T-helper 17 cell (primary cell): ENCODE measurements around the gene MOB4. TPM values are rescaled to one million over a fixed set of nuclear protein-coding genes. Genes with fewer than 3 reads are reported as not detected.
A peak's percentile ranks its signal among the peaks of the same experiment; 100 is the strongest.
"Not testable (repeated sequence)": the region's sequence is repeated elsewhere in the genome, so short reads cannot be mapped to it uniquely, and the experiment has no call there.

Experiments
- ATAC-seq: fragments of 150-1000 bp; cut with Tn5 transposase; 2 replicates; pipeline ENCODE4 v1.10.0; 2021; ENCODE audit warnings: mild to moderate bottlenecking, moderate library complexity
- DNase-seq, 3 donors: peaks; one replicate each; pipeline versions ENCODE4 v3.0.0 to v3.0.0-alpha.2; 2020 to 2021
- H3K9me3 ChIP-seq: one replicate; pipeline ENCODE4 v1.7.0; 2013; ENCODE audit warnings: low read length, mild to moderate bottlenecking; ENCODE audit not compliant: control insufficient read depth, poor library complexity, severe bottlenecking
- H3K27ac Mint-ChIP-seq: one replicate; pipeline ENCODE4 v1.8.0; 2022; ENCODE audit warnings: mild to moderate bottlenecking, moderate library complexity, mixed read lengths
- H3K27me3 Mint-ChIP-seq: one replicate; pipeline ENCODE4 v1.8.0; 2022; ENCODE audit warnings: mixed read lengths
- H3K36me3 Mint-ChIP-seq: one replicate; pipeline ENCODE4 v1.8.0; 2022; ENCODE audit warnings: low read depth, mixed read lengths
- H3K4me1 Mint-ChIP-seq: one replicate; pipeline ENCODE4 v1.8.0; 2022; ENCODE audit warnings: mild to moderate bottlenecking, mixed read lengths
- H3K4me3 Mint-ChIP-seq: one replicate; pipeline ENCODE4 v1.8.0; 2022; ENCODE audit warnings: mild to moderate bottlenecking, moderate library complexity, mixed read lengths
- total RNA-seq, 4 donors: library from RNA in 2 of 4; stranded (reverse) in 2 of 4; gene quantifications; one replicate each; pipeline ENCODE4 v1.2.3 and lab custom pipeline; 2022 to 2026

Gene MOB4
- total RNA-seq, 2 donors from 2014 or later, result 16.3 to 28.9 TPM

GRCh38 chr2:197539734-197540133, 23.9 kb downstream of the MOB4 start:
- no peaks in the 10 kb centered on the region for H3K27me3 Mint-ChIP-seq
- no peak overlapping the region for H3K27ac Mint-ChIP-seq
- H3K4me1 Mint-ChIP-seq, result peaks cover 14% of the 10 kb centered on the region
- DNase-seq, result no peak
- ATAC-seq, result no peak
- H3K9me3 ChIP-seq, result no peaks in the 10 kb centered on the region
- H3K36me3 Mint-ChIP-seq, result peaks cover 2% of the 10 kb centered on the region
- no peak overlapping the region for H3K4me3 Mint-ChIP-seq

- ATAC-seq (no peak), DNase-seq (no peak)
- Mint-ChIP-seq H3K27me3 (no peaks in the 10 kb centered on the region), H3K36me3 (no peaks in the 10 kb centered on the region), H3K4me1 (peaks cover 9% of the 10 kb centered on the region), H3K27ac (no peak overlapping the region), H3K4me3 (no peak overlapping the region)
- no peaks in the 10 kb centered on the region for H3K9me3 ChIP-seq
Measured at GRCh38 chr2:197543206-197543605, 27.3 kb downstream of the MOB4 start.

- Mint-ChIP-seq H3K36me3 (peaks cover 2% of the 10 kb centered on the region), H3K4me1 (peaks cover 2% of the 10 kb centered on the region), H3K27me3 (no peaks in the 10 kb centered on the region), H3K27ac (peak overlapping the region; percentile 47), H3K4me3 (no peak overlapping the region)
- no peaks in the 10 kb centered on the region for H3K9me3 ChIP-seq
- no peak for ATAC-seq
- no peak for DNase-seq
Measured at GRCh38 chr2:197547163-197547900, 31.5 kb downstream of the MOB4 start.

- no peak for ATAC-seq
- no peaks in the 10 kb centered on the region for H3K9me3 ChIP-seq
- Mint-ChIP-seq H3K36me3 (peaks cover 2% of the 10 kb centered on the region), H3K4me3 (no peak overlapping the region), H3K27me3 (no peaks in the 10 kb centered on the region), H3K27ac (peak overlapping the region; percentile 32), H3K4me1 (peaks cover 2% of the 10 kb centered on the region)
- DNase-seq, result no peak
Measured at GRCh38 chr2:197548582-197548981, 32.7 kb downstream of the MOB4 start.

GRCh38 chr2:197551260-197551659, 35.4 kb downstream of the MOB4 start:
- H3K27me3 Mint-ChIP-seq, H3K9me3 ChIP-seq, DNase-seq, H3K36me3 Mint-ChIP-seq, H3K27ac Mint-ChIP-seq, H3K4me1 Mint-ChIP-seq, ATAC-seq, H3K4me3 Mint-ChIP-seq: not testable (repeated sequence)

- no peaks in the 10 kb centered on the region for H3K9me3 ChIP-seq
- ATAC-seq, result no peak
- Mint-ChIP-seq H3K36me3 (no peaks in the 10 kb centered on the region), H3K4me1 (no peaks in the 10 kb centered on the region), H3K27ac (peak overlapping the region; percentile 59), H3K27me3 (no peaks in the 10 kb centered on the region), H3K4me3 (no peak overlapping the region)
- no peak for DNase-seq
Measured at GRCh38 chr2:197555467-197555866, 39.6 kb downstream of the MOB4 start.

GRCh38 chr2:197556456-197556855, 40.6 kb downstream of the MOB4 start:
- no peak for DNase-seq
- no peak for ATAC-seq
- Mint-ChIP-seq H3K36me3 (peaks cover 2% of the 10 kb centered on the region), H3K4me1 (no peaks in the 10 kb centered on the region), H3K27ac (peak overlapping the region; percentile 59), H3K27me3 (no peaks in the 10 kb centered on the region), H3K4me3 (no peak overlapping the region)
- H3K9me3 ChIP-seq, result no peaks in the 10 kb centered on the region

GRCh38 chr2:197558393-197558792, 42.5 kb downstream of the MOB4 start:
- Mint-ChIP-seq H3K27ac (no peak overlapping the region), H3K27me3 (no peaks in the 10 kb centered on the region), H3K36me3 (peaks cover 2% of the 10 kb centered on the region), H3K4me3 (no peak overlapping the region), H3K4me1 (no peaks in the 10 kb centered on the region)
- H3K9me3 ChIP-seq, result no peaks in the 10 kb centered on the region
- no peak for ATAC-seq
- DNase-seq, result no peak

GRCh38 chr2:197559681-197560080, 43.8 kb downstream of the MOB4 start:
- ATAC-seq (no peak), DNase-seq (no peak)
- Mint-ChIP-seq H3K27me3 (no peaks in the 10 kb centered on the region), H3K4me3 (no peak overlapping the region), H3K36me3 (peaks cover 2% of the 10 kb centered on the region), H3K27ac (no peak overlapping the region), H3K4me1 (peaks cover 4% of the 10 kb centered on the region)
- no peaks in the 10 kb centered on the region for H3K9me3 ChIP-seq

GRCh38 chr2:197560146-197560665, 44.3 kb downstream of the MOB4 start:
- no peak for ATAC-seq
- Mint-ChIP-seq H3K4me3 (no peak overlapping the region), H3K36me3 (peaks cover 3% of the 10 kb centered on the region)

GRCh38 chr2:197571627-197572271, 55.9 kb downstream of the MOB4 start:
- Mint-ChIP-seq H3K36me3 (no peaks in the 10 kb centered on the region), H3K27ac (no peak overlapping the region), H3K27me3 (no peaks in the 10 kb centered on the region), H3K4me1 (no peaks in the 10 kb centered on the region), H3K4me3 (no peak overlapping the region)
- ATAC-seq (no peak), DNase-seq (no peak)
- no peaks in the 10 kb centered on the region for H3K9me3 ChIP-seq

More at GRCh38 chr2:197560146-197560665, 44.3 kb downstream of the MOB4 start:
- DNase-seq, result no peak
- H3K9me3 ChIP-seq, result no peaks in the 10 kb centered on the region
- peaks cover 5% of the 10 kb centered on the region for H3K4me1 Mint-ChIP-seq
- no peaks in the 10 kb centered on the region for H3K27me3 Mint-ChIP-seq
- H3K27ac Mint-ChIP-seq, result no peak overlapping the region

GRCh38 chr2:197573608-197574007, 57.7 kb downstream of the MOB4 start:
- H3K4me1 Mint-ChIP-seq, result no peaks in the 10 kb centered on the region
- H3K27ac Mint-ChIP-seq, result no peak overlapping the region
- H3K36me3 Mint-ChIP-seq, result no peaks in the 10 kb centered on the region
- H3K27me3 Mint-ChIP-seq, result no peaks in the 10 kb centered on the region
- ATAC-seq (no peak), DNase-seq (no peak)
- no peaks in the 10 kb centered on the region for H3K9me3 ChIP-seq
- H3K4me3 Mint-ChIP-seq, result no peak overlapping the region

- H3K36me3 Mint-ChIP-seq, result no peaks in the 10 kb centered on the region
- DNase-seq (no peak), ATAC-seq (no peak)
- no peak overlapping the region for H3K27ac Mint-ChIP-seq
- H3K4me3 Mint-ChIP-seq, result no peak overlapping the region
- no peaks in the 10 kb centered on the region for H3K9me3 ChIP-seq
- no peaks in the 10 kb centered on the region for H3K27me3 Mint-ChIP-seq
- no peaks in the 10 kb centered on the region for H3K4me1 Mint-ChIP-seq
Measured at GRCh38 chr2:197575987-197576386, 60.1 kb downstream of the MOB4 start.

GRCh38 chr2:197576631-197577030, 60.8 kb downstream of the MOB4 start:
- Mint-ChIP-seq H3K27me3 (no peaks in the 10 kb centered on the region), H3K4me1 (no peaks in the 10 kb centered on the region), H3K27ac (no peak overlapping the region), H3K36me3 (no peaks in the 10 kb centered on the region), H3K4me3 (no peak overlapping the region)
- DNase-seq, result no peak
- H3K9me3 ChIP-seq, result no peaks in the 10 kb centered on the region
- no peak for ATAC-seq
